Esophagus squamous epithelium (tissue), 5 donors: ENCODE data around the gene RGCC. TPM values are rescaled to one million over a fixed set of nuclear protein-coding genes. Genes with fewer than 3 reads are reported as not detected.

ENCODE experiments used
- DNase-seq: peaks from one replicate; lab custom pipeline; 2025; lab: John Stamatoyannopoulos, UW
- H3K27ac ChIP-seq, 4 donors: fragments of 200-600 bp; sonication (generic); one replicate each; pipeline ENCODE4 v1.5.1; 2016 to 2019; ENCODE audit warnings: mild to moderate bottlenecking in 1 of 4
- H3K27me3 ChIP-seq, 4 donors: fragments of 200-600 bp; sonication (generic); 1 replicate in 3 of 4; 2 replicates in 1 of 4; pipeline versions ENCODE4 v1.5.1 to v1.6.0; 2017 to 2021; ENCODE audit warnings: antibody characterized with exemption in 1 of 4
- H3K36me3 ChIP-seq, 3 donors: fragments of 200-600 bp; sonication (generic); one replicate each; pipeline ENCODE4 v1.5.1; 2016 to 2019
- H3K4me1 ChIP-seq, 3 donors: fragments of 200-600 bp; sonication (generic); one replicate each; pipeline ENCODE4 v1.5.1; 2017 to 2019
- H3K4me3 ChIP-seq, 4 donors: fragments of 200-600 bp; sonication (generic); 1 replicate in 3 of 4; 2 replicates in 1 of 4; pipeline ENCODE4 v1.5.1; 2016 to 2019; ENCODE audit warnings: mild to moderate bottlenecking in 2 of 4, moderate library complexity in 1 of 4
- H3K9me3 ChIP-seq, 3 donors: fragments of 200-600 bp; sonication (generic); one replicate each; pipeline ENCODE4 v1.5.1; 2016 to 2019
- POLR2A ChIP-seq, 4 donors: fragments of 450-650 bp; IDR thresholded peaks; one replicate each; pipeline ENCODE4 v1.6.1; 2017; ENCODE audit warnings: antibody characterized with exemption in 4 of 4, mild to moderate bottlenecking in 4 of 4, moderate library complexity in 3 of 4
- WGBS, 2 donors: methylation state at CpG; one replicate each; pipeline ENCODE4 v1.1.5; 2018; 5-methylcytosine and 5-hydroxymethylcytosine counted together
- intact Hi-C: fragments of 100-400 bp; cut with DNase I; formaldehyde crosslinking; loops from one replicate; pipeline ENCODE4 v1.15.0; 2022
- total RNA-seq, 4 donors: library from RNA; depleted of rRNA; stranded (reverse); fragments of >200 nt; gene quantifications; one replicate each; pipeline ENCODE4 v1.1.0, GENCODE V29; 2016
- TF ChIP-seq, protein P1 (sequence below), 6 experiments: fragments of 450-650 bp in 4 of 6; fragments of 200-600 bp in 2 of 6; sonication (generic) in 2 of 6; IDR thresholded peaks; one replicate each; pipeline ENCODE4 v1.5.1; 2016 to 2019; ENCODE audit warnings: antibody characterized with exemption in 6 of 6, mild to moderate bottlenecking in 4 of 6, moderate library complexity in 4 of 6
- donor health status: DM: yes; HTN: yes; CAD: no.

The RGCC gene
- total RNA-seq, 4 donors from 2014 or later: 8.5 to 39.7 (median 16.7) TPM

- intact Hi-C loops: no loop called here
- H3K27ac ChIP-seq: peak overlapping the region in 1 of 4 donors; percentile 10
- 33 to 35% methylated on average over 3 to 5 of the region's 5 CpGs for WGBS, 2 donors
Measured at GRCh38 chr13:41411522-41411921, 45.8 kb upstream of the RGCC start.

GRCh38 chr13:41413872-41414271, 43.5 kb upstream of the RGCC start:
- WGBS, 2 donors: 89 to 92% methylated on average over 5 of the region's 5 CpGs
- no peaks in the 10 kb centered on the region for H3K9me3 ChIP-seq

More at GRCh38 chr13:41411522-41411921, 45.8 kb upstream of the RGCC start:
- no peak for DNase-seq
- TF ChIP-seq POLR2A (IDR thresholded peaks at IDR 0.05): no peak
- TF ChIP-seq, protein P1, sequence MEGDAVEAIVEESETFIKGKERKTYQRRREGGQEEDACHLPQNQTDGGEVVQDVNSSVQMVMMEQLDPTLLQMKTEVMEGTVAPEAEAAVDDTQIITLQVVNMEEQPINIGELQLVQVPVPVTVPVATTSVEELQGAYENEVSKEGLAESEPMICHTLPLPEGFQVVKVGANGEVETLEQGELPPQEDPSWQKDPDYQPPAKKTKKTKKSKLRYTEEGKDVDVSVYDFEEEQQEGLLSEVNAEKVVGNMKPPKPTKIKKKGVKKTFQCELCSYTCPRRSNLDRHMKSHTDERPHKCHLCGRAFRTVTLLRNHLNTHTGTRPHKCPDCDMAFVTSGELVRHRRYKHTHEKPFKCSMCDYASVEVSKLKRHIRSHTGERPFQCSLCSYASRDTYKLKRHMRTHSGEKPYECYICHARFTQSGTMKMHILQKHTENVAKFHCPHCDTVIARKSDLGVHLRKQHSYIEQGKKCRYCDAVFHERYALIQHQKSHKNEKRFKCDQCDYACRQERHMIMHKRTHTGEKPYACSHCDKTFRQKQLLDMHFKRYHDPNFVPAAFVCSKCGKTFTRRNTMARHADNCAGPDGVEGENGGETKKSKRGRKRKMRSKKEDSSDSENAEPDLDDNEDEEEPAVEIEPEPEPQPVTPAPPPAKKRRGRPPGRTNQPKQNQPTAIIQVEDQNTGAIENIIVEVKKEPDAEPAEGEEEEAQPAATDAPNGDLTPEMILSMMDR (IDR thresholded peaks at IDR 0.05): peak in 2 of 6 experiments; percentile 5 to 36
- no peaks in the 10 kb centered on the region for H3K9me3 ChIP-seq
- peaks cover 0 to 6% (median 0%) of the 10 kb centered on the region in 3 donors for H3K4me1 ChIP-seq
- H3K27me3 ChIP-seq: no peaks in the 10 kb centered on the region
- H3K36me3 ChIP-seq: no peaks in the 10 kb centered on the region
- H3K4me3 ChIP-seq: no peak overlapping the region

DNA sequence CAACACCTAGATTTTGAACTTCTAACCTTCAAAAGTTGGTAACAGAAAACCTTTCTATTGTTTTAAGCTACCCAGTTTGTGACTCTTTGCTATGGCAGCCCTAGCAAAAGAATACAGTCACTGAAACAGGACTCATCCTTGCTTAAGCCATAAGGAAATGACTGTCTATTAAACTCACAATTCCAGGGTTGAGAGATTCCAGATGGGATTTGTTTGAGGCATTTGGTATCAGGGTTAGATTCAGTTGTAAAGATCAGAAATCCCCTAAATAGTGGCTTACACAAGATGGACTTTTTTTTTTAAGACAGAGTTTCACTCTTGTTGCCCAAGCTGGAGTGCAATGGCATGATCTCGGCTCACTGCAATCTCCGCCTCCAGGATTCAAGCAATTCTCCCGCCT, 41.1 kb upstream of the RGCC start:
- DNase-seq: no peak
- TF ChIP-seq, protein P1 (IDR thresholded peaks at IDR 0.05): no peak
- no peak for TF ChIP-seq POLR2A (IDR thresholded peaks at IDR 0.05)
- Histone ChIP-seq H3K36me3 (no peaks in the 10 kb centered on the region), H3K27me3 (no peaks in the 10 kb centered on the region), H3K4me3 (no peak overlapping the region), H3K4me1 (peaks cover 0 to 19% (median 0%) of the 10 kb centered on the region in 3 donors), H3K27ac (no peak overlapping the region), H3K9me3 (no peaks in the 10 kb centered on the region)
- intact Hi-C loops: no loop called here
- 33 to 98% methylated on average over 3 of the region's 3 CpGs for WGBS, 2 donors

More at GRCh38 chr13:41413872-41414271, 43.5 kb upstream of the RGCC start:
- H3K27me3 ChIP-seq: no peaks in the 10 kb centered on the region
- H3K4me3 ChIP-seq: no peak overlapping the region
- H3K27ac ChIP-seq: no peak overlapping the region
- no peaks in the 10 kb centered on the region for H3K36me3 ChIP-seq
- intact Hi-C loops: no loop called here
- DNase-seq: no peak
- H3K4me1 ChIP-seq: peaks cover 0 to 17% (median 0%) of the 10 kb centered on the region in 3 donors
- TF ChIP-seq, protein P1 (IDR thresholded peaks at IDR 0.05): no peak
- TF ChIP-seq POLR2A (IDR thresholded peaks at IDR 0.05): no peak

GRCh38 chr13:41418027-41418426, 39.3 kb upstream of the RGCC start:
- Histone ChIP-seq H3K36me3 (no peaks in the 10 kb centered on the region), H3K9me3 (no peaks in the 10 kb centered on the region), H3K4me3 (no peak overlapping the region), H3K27me3 (no peaks in the 10 kb centered on the region), H3K27ac (no peak overlapping the region), H3K4me1 (peaks cover 0 to 14% (median 0%) of the 10 kb centered on the region in 3 donors)
- 24 to 35% methylated on average over 5 of the region's 5 CpGs for WGBS, 2 donors
- intact Hi-C loops: no loop called here
- no peak for DNase-seq
- TF ChIP-seq, protein P1 (IDR thresholded peaks at IDR 0.05): no peak
- no peak for TF ChIP-seq POLR2A (IDR thresholded peaks at IDR 0.05)

- H3K9me3 ChIP-seq: no peaks in the 10 kb centered on the region
- TF ChIP-seq, protein P1 (IDR thresholded peaks at IDR 0.05): no peak
- no peak for TF ChIP-seq POLR2A (IDR thresholded peaks at IDR 0.05)
- H3K27me3 ChIP-seq: no peaks in the 10 kb centered on the region
- no peak overlapping the region for H3K4me3 ChIP-seq
- no peak overlapping the region for H3K27ac ChIP-seq
- intact Hi-C loops: no loop called here
- WGBS, 2 donors: 39 to 76% methylated on average over 2 of the region's 2 CpGs
- DNase-seq: no peak
- H3K4me1 ChIP-seq: peaks cover 0 to 14% (median 0%) of the 10 kb centered on the region in 3 donors
- no peaks in the 10 kb centered on the region for H3K36me3 ChIP-seq
Measured at GRCh38 chr13:41418731-41419130, 38.6 kb upstream of the RGCC start.
